K562 (cell line): ENCODE results near the gene CDHR1. TPM values are rescaled to one million over a fixed set of nuclear protein-coding genes. Genes with fewer than 3 reads are reported as not detected.
A peak's percentile ranks its signal among the peaks of the same experiment; 100 is the strongest.

Source experiments
- ATAC-seq: fragments of 200-7000 bp; cut with Tn5 transposase; 3 replicates; pipeline ENCODE4 v1.9.1; 2020; ENCODE audit warnings: moderate library complexity
- BruUV-seq: library from RNA; stranded (reverse); fragments of 400-500 nt; replicated peaks from 2 replicates; lab custom pipeline; 2021; lab: Mats Ljungman, UMichigan
- CTCF ChIA-PET: fragments of 300-600 bp; formaldehyde crosslinking; extraction: SDS; loops from one replicate; lab custom pipeline; 2021; ENCODE audit warnings: low intra/inter-chr PET ratio; lab: Yijun Ruan, JAX
- POLR2A ChIA-PET: fragments of 300-600, 350-650 bp; sonication (Branson Sonifier 250); formaldehyde crosslinking; extraction: SDS; loops from one replicate; lab custom pipeline; 2021; ENCODE audit warnings: antibody characterized with exemption, inconsistent platforms; lab: Yijun Ruan, JAX
- DNase-seq, 4 experiments: peaks; one replicate each; pipeline versions ENCODE4 v3.0.0 to v3.0.0-alpha.2; 2011 to 2018; ENCODE audit warnings: low spot score in 3 of 4, mixed read lengths in 3 of 4; ENCODE audit errors: extremely low read depth in 1 of 4
- FAIRE-seq: peaks from 2 replicates; lab custom pipeline; 2011; peaks lifted over from hg19 to GRCh38; lab: Jason Lieb, UNC
- H2AFZ ChIP-seq: 2 replicates; pipeline ENCODE4 v1.6.0; 2011; ENCODE audit warnings: low read depth, low read length, control low read depth, inconsistent platforms
- H3K27ac ChIP-seq: fragments of 200-600 bp; 3 replicates; pipeline ENCODE4 v1.8.0; 2011; ENCODE audit warnings: low read depth, mild to moderate bottlenecking, control low read depth, inconsistent platforms, low read length, moderate library complexity, mixed read lengths; ENCODE audit errors: extremely low read depth
- H3K27me3 ChIP-seq, 2 experiments: fragments of 300-600 bp in 1 of 2; 2 replicates in 1 of 2; 3 replicates in 1 of 2; pipeline versions ENCODE4 v1.6.0 to v1.8.0; 2011; ENCODE audit warnings: inconsistent platforms in 2 of 2, low read length in 2 of 2, mild to moderate bottlenecking in 1 of 2, mixed read lengths in 1 of 2, moderate library complexity in 1 of 2; ENCODE audit not compliant: control insufficient read depth in 2 of 2, insufficient read depth in 2 of 2
- H3K36me3 ChIP-seq: fragments of 300-600 bp; 3 replicates; pipeline ENCODE4 v1.8.0; 2011; ENCODE audit warnings: mild to moderate bottlenecking, low read length, inconsistent platforms; ENCODE audit not compliant: control insufficient read depth, insufficient read depth
- H3K4me1 ChIP-seq, 2 experiments: fragments of 200-600 bp in 1 of 2; replicated peaks in 1 of 2; 2 replicates in 1 of 2; 3 replicates in 1 of 2; pipeline versions ENCODE4 v1.5.1 to v1.8.0; 2011; ENCODE audit warnings: inconsistent platforms in 2 of 2, low read length in 2 of 2, mild to moderate bottlenecking in 1 of 2, mixed read lengths in 1 of 2, moderate library complexity in 1 of 2; ENCODE audit not compliant: control insufficient read depth in 2 of 2, insufficient read depth in 2 of 2
- H3K4me2 ChIP-seq: 2 replicates; pipeline ENCODE4 v1.6.1; 2011; ENCODE audit warnings: low read length, control low read depth, inconsistent platforms, mixed read lengths; ENCODE audit not compliant: insufficient read depth
- H3K4me3 ChIP-seq: fragments of 200-600 bp; sonication (generic), shearing (Covaris generic); 2 replicates; pipeline ENCODE4 v1.5.1; 2016; ENCODE audit warnings: control low read depth, inconsistent platforms
- H3K79me2 ChIP-seq: fragments of 200-600 bp; 3 replicates; pipeline ENCODE4 v1.8.0; 2011; ENCODE audit warnings: low read length, inconsistent platforms; ENCODE audit not compliant: control insufficient read depth, insufficient read depth
- H3K9ac ChIP-seq, 2 experiments: 2 replicates each; pipeline versions ENCODE4 v1.6.0 to v1.6.1; 2011; ENCODE audit warnings: low read depth in 2 of 2, low read length in 2 of 2, control low read depth in 1 of 2, inconsistent platforms in 1 of 2, mild to moderate bottlenecking in 1 of 2, mixed read lengths in 1 of 2; ENCODE audit not compliant: insufficient read depth in 1 of 2
- H3K9me1 ChIP-seq: one replicate; pipeline ENCODE4 v1.6.0; 2011; ENCODE audit warnings: inconsistent platforms, mild to moderate bottlenecking, low read length, moderate library complexity; ENCODE audit not compliant: control insufficient read depth, insufficient read depth
- H3K9me3 ChIP-seq: replicated peaks from 2 replicates; pipeline ENCODE4 v1.5.1; 2011; ENCODE audit warnings: low read depth, low read length, inconsistent platforms; ENCODE audit not compliant: control insufficient read depth, insufficient read depth
- H4K20me1 ChIP-seq: replicated peaks from 2 replicates; pipeline ENCODE4 v1.6.1; 2011; ENCODE audit warnings: low read length, inconsistent platforms, mixed read lengths; ENCODE audit not compliant: control insufficient read depth, insufficient read depth
- CBX8 ChIP-seq: fragments of 200-600 bp; sonication (generic); IDR thresholded peaks from 2 replicates; pipeline ENCODE4 v1.6.1; 2012; ENCODE audit warnings: borderline replicate concordance, mixed run types, low read depth, mild to moderate bottlenecking, moderate library complexity, mixed read lengths, low read length, control low read depth, inconsistent platforms; ENCODE audit not compliant: poor library complexity, severe bottlenecking; ENCODE audit errors: extremely low read depth
- CC2D1A ChIP-seq: fragments of 450-650 bp; IDR thresholded peaks from 2 replicates; pipeline ENCODE4 v1.6.1; 2017; ENCODE audit warnings: mild to moderate bottlenecking
- FOXO4 ChIP-seq: fragments of 450-650 bp; formaldehyde crosslinking; IDR thresholded peaks from 2 replicates; pipeline ENCODE4 v1.4.0; 2020; ENCODE audit warnings: mild to moderate bottlenecking, moderate library complexity
- MTA3 ChIP-seq: fragments of 450-650 bp; formaldehyde crosslinking; IDR thresholded peaks from 2 replicates; pipeline ENCODE4 v1.6.1; 2017; ENCODE audit warnings: mild to moderate bottlenecking, borderline replicate concordance
- PML ChIP-seq: IDR thresholded peaks from 2 replicates; pipeline ENCODE4 v1.6.1; 2012; ENCODE audit warnings: low read length, inconsistent platforms
- RFX1 ChIP-seq: fragments of 450-650 bp; IDR thresholded peaks from 2 replicates; pipeline ENCODE4 v1.6.1; 2016; ENCODE audit warnings: mild to moderate bottlenecking, moderate library complexity
- TFAP4 ChIP-seq: sonication (generic); formaldehyde crosslinking; IDR thresholded peaks from 2 replicates; pipeline ENCODE4 v1.8.0; 2022; ENCODE audit warnings: missing genetic modification reagents, mild to moderate bottlenecking, moderate library complexity, borderline replicate concordance
- ZBTB1 ChIP-seq: sonication (generic); formaldehyde crosslinking; IDR thresholded peaks from 2 replicates; pipeline ENCODE4 v1.8.1; 2023; ENCODE audit warnings: missing genetic modification reagents, low read depth, mild to moderate bottlenecking, borderline replicate concordance
- ZBTB2 ChIP-seq: fragments of 450-650 bp; IDR thresholded peaks from 2 replicates; pipeline ENCODE4 v1.6.1; 2016; ENCODE audit warnings: antibody characterized with exemption
- ZNF124 ChIP-seq: sonication (generic); formaldehyde crosslinking; IDR thresholded peaks from 2 replicates; pipeline ENCODE4 v1.8.1; 2022; ENCODE audit warnings: missing genetic modification reagents
- WGBS: fragments of 100-300 bp; shearing (Covaris generic); methylation state at CpG from one replicate; pipeline ENCODE4 v1.1.6; 2016; ENCODE audit warnings: low coverage, mixed read lengths; ENCODE audit not compliant: insufficient coverage; ENCODE audit errors: missing lambda C conversion rate; 5-methylcytosine and 5-hydroxymethylcytosine counted together
- in situ Hi-C: fragments of 300-500 bp; cut with MboI; formaldehyde crosslinking; loops from 4 replicates; pipeline ENCODE4 v1.15.0; 2018; ENCODE audit warnings: inconsistent platforms, mixed read lengths
- intact Hi-C: fragments of 100-400 bp; cut with micrococcal nuclease; formaldehyde crosslinking; loops from 2 replicates; pipeline ENCODE4 v1.14.2; 2022
- polyA plus RNA-seq, 8 experiments: library from polyadenylated mRNA; depleted of rRNA in 4 of 8; stranded (reverse) in 5 of 8; unstranded in 3 of 8; fragments of >200 nt; fragmentation: Nextera tagmentation in 2 of 8; fragmentation: Illumina TruSeq in 1 of 8; extraction: Ambion mirVana in 2 of 8; extraction: Trizol in 1 of 8; gene quantifications; 2 replicates each; pipeline versions ENCODE4 v1.2.1 to v1.2.3, GENCODE V29; 2011 to 2014; ENCODE audit warnings: inconsistent platforms in 1 of 8, missing spikeins in 1 of 8
- total RNA-seq, 7 experiments: library from RNA; depleted of rRNA in 6 of 7; stranded (reverse); fragments of >200 nt in 6 of 7; fragmentation: Illumina TruSeq in 2 of 7; extraction: Trizol in 2 of 7; gene quantifications; 2 replicates each; pipeline versions ENCODE4 v1.2.1 to v1.2.3, GENCODE V29; 2011 to 2021; ENCODE audit warnings: low replicate concordance in 1 of 7
- TF ChIP-seq, protein P1 (sequence below): sonication (generic); formaldehyde crosslinking; IDR thresholded peaks from 2 replicates; pipeline ENCODE4 v1.8.0; 2023; ENCODE audit warnings: mild to moderate bottlenecking, missing genetic modification reagents
- TF ChIP-seq, protein P2 (sequence below): fragments of 450-650 bp; IDR thresholded peaks from 2 replicates; pipeline ENCODE4 v1.6.1; 2016

CDHR1 gene
- total and polyA plus RNA-seq, 9 of the 15 experiments (the other 6 are each of a cell fraction or from before 2014, with no cell fraction given) = 0.03 to 0.99 (median 0.20) TPM

DNA sequence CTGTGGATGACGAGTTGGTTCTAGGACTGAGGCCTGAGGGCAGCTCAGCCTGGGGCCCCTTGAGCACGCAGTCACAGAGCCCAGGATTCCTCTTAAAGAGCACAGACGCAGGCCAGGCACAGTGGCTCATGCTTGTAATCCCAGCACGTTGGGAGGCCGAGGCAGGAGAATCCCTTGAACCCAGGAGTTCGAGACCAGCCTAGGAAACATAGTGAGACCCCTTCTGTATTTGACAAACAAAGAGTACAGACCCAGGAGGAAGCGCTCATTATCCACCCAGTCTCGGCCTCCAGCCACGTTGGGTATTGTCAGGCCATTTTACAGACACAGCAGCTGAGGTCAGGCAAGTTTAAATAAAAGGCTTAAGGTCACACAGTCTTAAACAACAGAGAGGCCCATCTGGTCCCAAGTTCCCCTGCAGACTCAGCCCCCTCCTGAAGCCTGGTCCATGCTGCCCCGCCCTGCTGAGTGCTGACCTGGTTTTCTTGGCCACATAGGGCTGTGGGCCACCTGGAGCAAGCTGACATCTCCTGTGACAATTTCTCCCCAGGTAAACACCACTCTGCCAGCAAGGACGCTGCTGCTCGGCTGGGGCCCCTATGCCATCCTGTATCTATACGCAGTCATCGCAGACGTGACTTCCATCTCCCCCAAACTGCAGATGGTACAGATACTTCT lies 63.1 kb downstream of the CDHR1 start:
- Histone ChIP-seq H2AFZ (peak overlapping the region; percentile 75), H3K79me2 (no peaks in the 10 kb centered on the region), H3K27me3 (peaks cover 5 to 40% of the 10 kb centered on the region in 2 experiments; a peak in 2 of 5 replicates), H3K27ac (no peak overlapping the region), H3K9me3 (no peaks in the 10 kb centered on the region), H3K36me3 (no peaks in the 10 kb centered on the region), H3K4me1 (peaks cover 4 to 15% of the 10 kb centered on the region in 2 experiments; a peak in 2 of 5 replicates), H4K20me1 (no peaks in the 10 kb centered on the region), H3K4me3 (no peak overlapping the region), H3K9me1 (no peaks in the 10 kb centered on the region), H3K9ac (peak overlapping the region in 1 of 2 experiments; percentile 72; a peak in 2 of 4 replicates), H3K4me2 (peak overlapping the region; percentile 22; the same call in 1 of the 2 replicates)
- CTCF ChIA-PET = no interaction called here
- no peak for DNase-seq
- ATAC-seq = no peak
- in situ Hi-C loops (no loop called here), intact Hi-C loops (loop anchor here (5.0 kb wide), 1 partner anchor 125 kb away; no protein-coding TSS in a partner anchor)
- no peak for FAIRE-seq
- POLR2A ChIA-PET = no interaction called here
- BruUV-seq = no TSS peak
- 42% methylated on average over 15 of the region's 15 CpGs for WGBS
- TF ChIP-seq, protein P1, sequence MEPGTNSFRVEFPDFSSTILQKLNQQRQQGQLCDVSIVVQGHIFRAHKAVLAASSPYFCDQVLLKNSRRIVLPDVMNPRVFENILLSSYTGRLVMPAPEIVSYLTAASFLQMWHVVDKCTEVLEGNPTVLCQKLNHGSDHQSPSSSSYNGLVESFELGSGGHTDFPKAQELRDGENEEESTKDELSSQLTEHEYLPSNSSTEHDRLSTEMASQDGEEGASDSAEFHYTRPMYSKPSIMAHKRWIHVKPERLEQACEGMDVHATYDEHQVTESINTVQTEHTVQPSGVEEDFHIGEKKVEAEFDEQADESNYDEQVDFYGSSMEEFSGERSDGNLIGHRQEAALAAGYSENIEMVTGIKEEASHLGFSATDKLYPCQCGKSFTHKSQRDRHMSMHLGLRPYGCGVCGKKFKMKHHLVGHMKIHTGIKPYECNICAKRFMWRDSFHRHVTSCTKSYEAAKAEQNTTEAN = no peak
- TF ChIP-seq CC2D1A = 0 out of 2 replicates have a peak, but pooled peaks have one; percentile 5
- TF ChIP-seq FOXO4 (CRISPR knock-in tag) = no peak
- TF ChIP-seq CBX8 = no peak
- TF ChIP-seq PML = no peak
- no peak for TF ChIP-seq RFX1
- peak; percentile 4; the same call in 1 of the 2 replicates for TF ChIP-seq TFAP4 (CRISPR knock-in tag)
- TF ChIP-seq, protein P2, sequence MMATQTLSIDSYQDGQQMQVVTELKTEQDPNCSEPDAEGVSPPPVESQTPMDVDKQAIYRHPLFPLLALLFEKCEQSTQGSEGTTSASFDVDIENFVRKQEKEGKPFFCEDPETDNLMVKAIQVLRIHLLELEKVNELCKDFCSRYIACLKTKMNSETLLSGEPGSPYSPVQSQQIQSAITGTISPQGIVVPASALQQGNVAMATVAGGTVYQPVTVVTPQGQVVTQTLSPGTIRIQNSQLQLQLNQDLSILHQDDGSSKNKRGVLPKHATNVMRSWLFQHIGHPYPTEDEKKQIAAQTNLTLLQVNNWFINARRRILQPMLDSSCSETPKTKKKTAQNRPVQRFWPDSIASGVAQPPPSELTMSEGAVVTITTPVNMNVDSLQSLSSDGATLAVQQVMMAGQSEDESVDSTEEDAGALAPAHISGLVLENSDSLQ = no peak
- peak; percentile 0; the same call in 1 of the 2 replicates for TF ChIP-seq MTA3
- TF ChIP-seq ZNF124 (CRISPR knock-in tag) = 0 out of 2 replicates have a peak, but pooled peaks have one; percentile 3
- no peak for TF ChIP-seq ZBTB2
- TF ChIP-seq ZBTB1 (CRISPR knock-in tag) = peak; percentile 10; the same call in 1 of the 2 replicates
